Esophagus squamous epithelium (tissue), 4 donors: ENCODE measurements around the gene COMMD1.

Source experiments
- POLR2A ChIP-seq, 4 donors: fragments of 450-650 bp; IDR thresholded peaks; one replicate each; pipeline ENCODE4 v1.6.1; 2017; ENCODE audit warnings: antibody characterized with exemption in 4 of 4, mild to moderate bottlenecking in 4 of 4, moderate library complexity in 3 of 4
- TF ChIP-seq, protein P1 (sequence below), 6 experiments: fragments of 450-650 bp in 4 of 6; fragments of 200-600 bp in 2 of 6; sonication (generic) in 2 of 6; IDR thresholded peaks; one replicate each; pipeline ENCODE4 v1.5.1; 2016 to 2019; ENCODE audit warnings: antibody characterized with exemption in 6 of 6, mild to moderate bottlenecking in 4 of 6, moderate library complexity in 4 of 6

DNA sequence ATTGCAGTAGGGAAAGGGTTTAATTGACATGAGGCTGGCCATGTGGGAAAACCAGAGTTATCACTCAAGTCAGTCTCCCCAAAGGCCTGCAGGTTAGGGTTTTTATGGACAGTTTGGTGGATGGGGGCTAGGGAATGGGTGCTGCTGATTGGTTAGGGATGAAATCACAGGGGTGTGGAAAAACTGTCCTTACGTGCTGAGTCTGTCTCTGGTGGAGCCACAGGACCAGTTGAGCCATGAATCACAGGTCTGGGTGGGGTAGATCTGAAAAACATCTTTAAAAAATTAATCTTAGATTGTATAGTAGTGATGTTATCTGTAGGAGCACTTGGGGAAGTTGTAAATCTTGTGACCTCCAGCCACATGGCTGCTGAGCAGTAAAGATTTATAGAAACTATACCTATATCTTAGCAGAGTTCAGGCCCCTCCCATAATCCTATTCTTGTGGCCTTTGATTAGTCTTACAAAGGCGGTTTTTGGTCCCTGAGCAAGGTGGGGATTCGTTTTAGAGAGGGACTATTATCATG lies 139.6 kb downstream of the COMMD1 start:
- TF ChIP-seq, protein P1, sequence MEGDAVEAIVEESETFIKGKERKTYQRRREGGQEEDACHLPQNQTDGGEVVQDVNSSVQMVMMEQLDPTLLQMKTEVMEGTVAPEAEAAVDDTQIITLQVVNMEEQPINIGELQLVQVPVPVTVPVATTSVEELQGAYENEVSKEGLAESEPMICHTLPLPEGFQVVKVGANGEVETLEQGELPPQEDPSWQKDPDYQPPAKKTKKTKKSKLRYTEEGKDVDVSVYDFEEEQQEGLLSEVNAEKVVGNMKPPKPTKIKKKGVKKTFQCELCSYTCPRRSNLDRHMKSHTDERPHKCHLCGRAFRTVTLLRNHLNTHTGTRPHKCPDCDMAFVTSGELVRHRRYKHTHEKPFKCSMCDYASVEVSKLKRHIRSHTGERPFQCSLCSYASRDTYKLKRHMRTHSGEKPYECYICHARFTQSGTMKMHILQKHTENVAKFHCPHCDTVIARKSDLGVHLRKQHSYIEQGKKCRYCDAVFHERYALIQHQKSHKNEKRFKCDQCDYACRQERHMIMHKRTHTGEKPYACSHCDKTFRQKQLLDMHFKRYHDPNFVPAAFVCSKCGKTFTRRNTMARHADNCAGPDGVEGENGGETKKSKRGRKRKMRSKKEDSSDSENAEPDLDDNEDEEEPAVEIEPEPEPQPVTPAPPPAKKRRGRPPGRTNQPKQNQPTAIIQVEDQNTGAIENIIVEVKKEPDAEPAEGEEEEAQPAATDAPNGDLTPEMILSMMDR (IDR thresholded peaks at IDR 0.05) = no peak
- no peak for TF ChIP-seq POLR2A (IDR thresholded peaks at IDR 0.05)
